Cardiac muscle cell (in vitro differentiated cells and primary cell): ENCODE measurements around the gene SNRPD3. TPM values are rescaled to one million over a fixed set of nuclear protein-coding genes. Genes with fewer than 3 reads are reported as not detected.

Experiments
- DNase-seq, 2 donors: peaks; one replicate each; pipeline versions ENCODE4 v3.0.0 to v3.0.0-alpha.2; 2010 to 2017; ENCODE audit warnings: low read depth in 1 of 2, low spot score in 1 of 2
- H3K27ac ChIP-seq: fragments of 200-600 bp; sonication (generic); 2 replicates; pipeline ENCODE4 v1.5.1; 2016
- H3K27me3 ChIP-seq: fragments of 200-600 bp; sonication (generic); 2 replicates; pipeline ENCODE4 v1.6.0; 2016; ENCODE audit warnings: control low read depth
- H3K36me3 ChIP-seq: fragments of 200-600 bp; sonication (generic); 2 replicates; pipeline ENCODE4 v1.5.1; 2016; ENCODE audit warnings: control low read depth
- H3K4me1 ChIP-seq: fragments of 200-600 bp; sonication (generic); 2 replicates; pipeline ENCODE4 v1.8.1; 2017; ENCODE audit warnings: low read depth, mild to moderate bottlenecking, mixed run types
- H3K4me3 ChIP-seq: fragments of 200-600 bp; sonication (generic); 2 replicates; pipeline ENCODE4 v1.5.1; 2016; ENCODE audit warnings: mild to moderate bottlenecking
- H3K9me3 ChIP-seq: fragments of 200-600 bp; sonication (generic); 2 replicates; pipeline ENCODE4 v1.5.1; 2017; ENCODE audit warnings: low read depth, mild to moderate bottlenecking, control low read depth
- CTCF ChIP-seq: IDR thresholded peaks from 2 replicates; pipeline ENCODE4 v1.5.1; 2012; ENCODE audit warnings: low read depth, mild to moderate bottlenecking, low read length
- polyA plus RNA-seq: library from polyadenylated mRNA; unstranded; fragments of >200 nt; fragmentation: Nextera tagmentation; extraction: Ambion mirVana; gene quantifications from 2 replicates; pipeline ENCODE4 v1.2.1, GENCODE V29; 2016
- total RNA-seq: library from RNA; depleted of rRNA; stranded (reverse); fragments of >200 nt; gene quantifications from 2 replicates; pipeline ENCODE4 v1.2.3, GENCODE V29; 2016

The SNRPD3 gene
- total and polyA plus RNA-seq, 2 experiments from 2014 or later: 119 to 222 TPM

- H3K27ac ChIP-seq: no peak overlapping the region
- H3K9me3 ChIP-seq: no peaks in the 10 kb centered on the region
- no peak for TF ChIP-seq CTCF
- H3K36me3 ChIP-seq: peaks cover 11% of the 10 kb centered on the region
- peaks cover 15% of the 10 kb centered on the region for H3K4me1 ChIP-seq
- no peak overlapping the region for H3K4me3 ChIP-seq
- no peaks in the 10 kb centered on the region for H3K27me3 ChIP-seq
- DNase-seq: no peak
Observed at GRCh38 chr22:24587948-24588347, 32.1 kb downstream of the SNRPD3 start.

- H3K36me3 ChIP-seq: peaks cover 11% of the 10 kb centered on the region
- peak in 1 of 2 donors; percentile 52 for DNase-seq
Observed at GRCh38 chr22:24588381-24588756, 32.6 kb downstream of the SNRPD3 start.

GRCh38 chr22:24588757-24589481, 33.1 kb downstream of the SNRPD3 start:
- TF ChIP-seq CTCF: no peak
- DNase-seq: no peak

More at GRCh38 chr22:24588381-24588756, 32.6 kb downstream of the SNRPD3 start:
- Histone ChIP-seq H3K27me3 (no peaks in the 10 kb centered on the region), H3K9me3 (no peaks in the 10 kb centered on the region), H3K4me1 (peaks cover 11% of the 10 kb centered on the region), H3K27ac (no peak overlapping the region), H3K4me3 (no peak overlapping the region)
- TF ChIP-seq CTCF: no peak

GRCh38 chr22:24589518-24590030, 33.8 kb downstream of the SNRPD3 start:
- DNase-seq: no peak
- Histone ChIP-seq H3K4me3 (no peak overlapping the region), H3K36me3 (peaks cover 11% of the 10 kb centered on the region), H3K4me1 (peaks cover under 1% of the 10 kb centered on the region), H3K9me3 (no peaks in the 10 kb centered on the region), H3K27ac (no peak overlapping the region), H3K27me3 (no peaks in the 10 kb centered on the region)
- TF ChIP-seq CTCF: no peak

More at GRCh38 chr22:24588757-24589481, 33.1 kb downstream of the SNRPD3 start:
- Histone ChIP-seq H3K36me3 (peaks cover 11% of the 10 kb centered on the region), H3K4me3 (no peak overlapping the region), H3K9me3 (no peaks in the 10 kb centered on the region), H3K27ac (no peak overlapping the region), H3K4me1 (peaks cover 7% of the 10 kb centered on the region), H3K27me3 (no peaks in the 10 kb centered on the region)

- no peak overlapping the region for H3K27ac ChIP-seq
- no peak overlapping the region for H3K4me3 ChIP-seq
- H3K4me1 ChIP-seq: no peaks in the 10 kb centered on the region
- no peak for DNase-seq
- no peaks in the 10 kb centered on the region for H3K9me3 ChIP-seq
- H3K27me3 ChIP-seq: no peaks in the 10 kb centered on the region
- TF ChIP-seq CTCF: no peak
- peaks cover 10% of the 10 kb centered on the region for H3K36me3 ChIP-seq
Observed at GRCh38 chr22:24590596-24591173, 34.9 kb downstream of the SNRPD3 start.
